Glutamatergic neuron (in vitro differentiated cells): ENCODE data around the gene UBE2QL1. TPM values are rescaled to one million over a fixed set of nuclear protein-coding genes. Genes with fewer than 3 reads are reported as not detected.

Experiments
- DNase-seq: peaks from one replicate; pipeline ENCODE4 v3.0.0; 2022
- H3K27ac Mint-ChIP-seq: one replicate; pipeline ENCODE4 v1.8.0; 2020; ENCODE audit warnings: mild to moderate bottlenecking, mixed read lengths, inconsistent platforms; ENCODE audit not compliant: unreplicated experiment
- H3K27me3 Mint-ChIP-seq: one replicate; pipeline ENCODE4 v1.8.0; 2020; ENCODE audit warnings: mild to moderate bottlenecking, moderate library complexity, mixed read lengths, inconsistent platforms; ENCODE audit not compliant: unreplicated experiment
- H3K36me3 Mint-ChIP-seq: one replicate; pipeline ENCODE4 v1.8.0; 2020; ENCODE audit warnings: mild to moderate bottlenecking, mixed read lengths, inconsistent platforms; ENCODE audit not compliant: unreplicated experiment
- H3K4me1 Mint-ChIP-seq: one replicate; pipeline ENCODE4 v1.8.0; 2020; ENCODE audit warnings: mild to moderate bottlenecking, low read depth, mixed read lengths, inconsistent platforms; ENCODE audit not compliant: unreplicated experiment
- H3K4me3 Mint-ChIP-seq: one replicate; pipeline ENCODE4 v1.8.0; 2020; ENCODE audit warnings: mild to moderate bottlenecking, mixed read lengths, inconsistent platforms; ENCODE audit not compliant: unreplicated experiment
- H3K9me3 Mint-ChIP-seq: one replicate; pipeline ENCODE4 v1.8.0; 2020; ENCODE audit warnings: mild to moderate bottlenecking, moderate library complexity, mixed read lengths, inconsistent platforms; ENCODE audit not compliant: unreplicated experiment
- total RNA-seq: library from RNA; stranded (reverse); fragmentation: NEBNext Ultra II Directional; extraction: Animal tissue kit (Norgen Biotek cat#: 25700); gene quantifications from one replicate; pipeline ENCODE4 v1.2.1, GENCODE V29; 2021; ENCODE audit not compliant: unreplicated experiment
- TF ChIP-seq, protein P1 (sequence below): fragments of 200-600 bp; sonication (generic); IDR thresholded peaks from one replicate; pipeline ENCODE4 v1.5.0; 2021; ENCODE audit not compliant: partially characterized antibody, unreplicated experiment

UBE2QL1 gene
- total RNA-seq, 1 donor from 2014 or later = 4.5 TPM

DNA sequence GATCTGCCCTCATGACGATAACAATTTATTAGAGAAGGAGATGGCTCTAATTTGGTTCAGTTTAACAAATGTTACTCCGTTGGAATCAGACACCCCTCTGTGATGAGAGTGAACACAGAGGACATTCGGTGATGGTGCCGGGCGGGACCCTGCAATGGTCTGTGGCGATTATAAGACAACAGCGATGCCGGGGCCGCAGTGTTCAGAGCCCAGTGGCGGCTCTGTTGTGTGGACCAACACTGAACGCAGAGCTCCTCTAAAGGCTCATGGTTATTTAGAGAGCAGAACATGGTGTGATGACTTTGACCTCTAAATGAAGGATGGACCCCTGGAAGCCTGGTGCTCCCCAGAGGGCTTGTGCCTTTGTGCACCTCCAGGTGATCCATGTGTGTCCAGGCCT lies 21.2 kb downstream of the UBE2QL1 start:
- Mint-ChIP-seq H3K27ac (no peak overlapping the region), H3K4me3 (no peak overlapping the region), H3K27me3 (peaks cover 11% of the 10 kb centered on the region), H3K4me1 (peaks cover 26% of the 10 kb centered on the region), H3K36me3 (no peaks in the 10 kb centered on the region), H3K9me3 (peaks cover 10% of the 10 kb centered on the region)
- TF ChIP-seq, protein P1, sequence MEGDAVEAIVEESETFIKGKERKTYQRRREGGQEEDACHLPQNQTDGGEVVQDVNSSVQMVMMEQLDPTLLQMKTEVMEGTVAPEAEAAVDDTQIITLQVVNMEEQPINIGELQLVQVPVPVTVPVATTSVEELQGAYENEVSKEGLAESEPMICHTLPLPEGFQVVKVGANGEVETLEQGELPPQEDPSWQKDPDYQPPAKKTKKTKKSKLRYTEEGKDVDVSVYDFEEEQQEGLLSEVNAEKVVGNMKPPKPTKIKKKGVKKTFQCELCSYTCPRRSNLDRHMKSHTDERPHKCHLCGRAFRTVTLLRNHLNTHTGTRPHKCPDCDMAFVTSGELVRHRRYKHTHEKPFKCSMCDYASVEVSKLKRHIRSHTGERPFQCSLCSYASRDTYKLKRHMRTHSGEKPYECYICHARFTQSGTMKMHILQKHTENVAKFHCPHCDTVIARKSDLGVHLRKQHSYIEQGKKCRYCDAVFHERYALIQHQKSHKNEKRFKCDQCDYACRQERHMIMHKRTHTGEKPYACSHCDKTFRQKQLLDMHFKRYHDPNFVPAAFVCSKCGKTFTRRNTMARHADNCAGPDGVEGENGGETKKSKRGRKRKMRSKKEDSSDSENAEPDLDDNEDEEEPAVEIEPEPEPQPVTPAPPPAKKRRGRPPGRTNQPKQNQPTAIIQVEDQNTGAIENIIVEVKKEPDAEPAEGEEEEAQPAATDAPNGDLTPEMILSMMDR = no peak
- no peak for DNase-seq

DNA sequence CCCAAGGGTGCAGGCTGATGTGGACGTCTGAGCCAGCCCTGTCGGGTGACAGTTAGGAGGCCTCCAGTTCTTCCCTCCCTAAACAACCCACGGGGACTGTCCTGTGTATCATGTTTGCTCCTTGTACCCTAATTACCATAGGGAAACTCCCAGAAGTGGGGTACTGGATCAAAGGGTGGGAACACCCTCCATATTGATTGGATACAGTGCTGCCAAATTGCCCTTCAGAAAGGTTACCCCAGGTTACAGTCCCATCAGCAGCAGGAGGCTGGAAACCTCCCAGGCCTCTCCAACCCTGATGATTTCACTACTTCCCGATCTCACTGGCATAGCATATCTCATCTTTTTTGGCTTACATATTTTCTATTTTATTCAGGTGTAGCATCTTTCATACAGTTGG lies 22.0 kb downstream of the UBE2QL1 start:
- TF ChIP-seq, protein P1 = no peak
- DNase-seq = no peak
- peaks cover 28% of the 10 kb centered on the region for H3K4me1 Mint-ChIP-seq
- H3K27me3 Mint-ChIP-seq = peaks cover 11% of the 10 kb centered on the region
- no peak overlapping the region for H3K4me3 Mint-ChIP-seq
- H3K36me3 Mint-ChIP-seq = no peaks in the 10 kb centered on the region
- H3K9me3 Mint-ChIP-seq = peaks cover 10% of the 10 kb centered on the region
- H3K27ac Mint-ChIP-seq = no peak overlapping the region

DNA sequence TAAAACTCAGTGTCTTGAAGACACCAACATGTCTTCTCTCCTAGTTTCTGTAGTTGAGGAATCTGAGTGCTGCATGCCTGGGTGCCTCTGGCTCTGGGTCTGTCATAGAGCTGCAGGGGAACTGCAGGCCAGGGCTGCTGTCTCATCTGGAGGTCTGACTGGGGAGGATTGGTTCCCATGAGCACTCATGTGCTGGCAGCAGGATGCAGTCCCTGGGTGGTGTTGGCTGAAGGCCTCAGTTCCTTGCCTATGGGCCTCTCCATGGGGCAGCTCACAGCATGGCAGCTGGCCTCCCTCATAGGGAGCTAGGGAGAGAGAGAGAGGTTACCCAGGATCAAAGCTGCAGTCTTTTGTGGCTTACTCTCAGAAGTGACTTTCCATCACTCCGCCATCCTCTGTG lies 22.6 kb downstream of the UBE2QL1 start:
- peaks cover 10% of the 10 kb centered on the region for H3K9me3 Mint-ChIP-seq
- H3K4me1 Mint-ChIP-seq = peaks cover 28% of the 10 kb centered on the region
- no peak overlapping the region for H3K27ac Mint-ChIP-seq
- no peaks in the 10 kb centered on the region for H3K36me3 Mint-ChIP-seq
- peaks cover 11% of the 10 kb centered on the region for H3K27me3 Mint-ChIP-seq
- TF ChIP-seq, protein P1 = no peak
- DNase-seq = no peak
- H3K4me3 Mint-ChIP-seq = no peak overlapping the region

DNA sequence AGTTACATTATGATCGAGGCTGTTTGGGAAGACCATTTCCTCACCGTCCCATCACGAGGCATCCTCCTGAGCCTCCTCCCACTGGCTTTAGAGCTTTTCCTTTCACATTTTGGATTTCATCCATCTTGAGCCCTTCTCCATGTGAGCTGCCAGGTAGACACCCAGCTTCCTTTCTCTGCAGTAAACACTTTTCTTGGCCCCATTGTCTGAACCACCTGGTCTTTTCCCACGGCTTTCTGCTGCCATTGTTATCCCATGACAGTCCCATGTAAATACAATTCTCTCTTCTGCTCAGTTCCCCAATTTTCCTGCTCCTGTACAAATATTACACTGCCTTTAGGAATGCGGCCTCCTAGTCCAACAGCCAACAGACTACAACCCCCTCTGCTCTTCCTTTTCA lies 24.1 kb downstream of the UBE2QL1 start:
- DNase-seq = no peak
- Mint-ChIP-seq H3K27me3 (peaks cover 13% of the 10 kb centered on the region), H3K4me3 (peak overlapping the region; percentile 31), H3K27ac (peak overlapping the region; percentile 35), H3K36me3 (no peaks in the 10 kb centered on the region), H3K4me1 (peaks cover 28% of the 10 kb centered on the region), H3K9me3 (peaks cover 10% of the 10 kb centered on the region)
- TF ChIP-seq, protein P1 = no peak

DNA sequence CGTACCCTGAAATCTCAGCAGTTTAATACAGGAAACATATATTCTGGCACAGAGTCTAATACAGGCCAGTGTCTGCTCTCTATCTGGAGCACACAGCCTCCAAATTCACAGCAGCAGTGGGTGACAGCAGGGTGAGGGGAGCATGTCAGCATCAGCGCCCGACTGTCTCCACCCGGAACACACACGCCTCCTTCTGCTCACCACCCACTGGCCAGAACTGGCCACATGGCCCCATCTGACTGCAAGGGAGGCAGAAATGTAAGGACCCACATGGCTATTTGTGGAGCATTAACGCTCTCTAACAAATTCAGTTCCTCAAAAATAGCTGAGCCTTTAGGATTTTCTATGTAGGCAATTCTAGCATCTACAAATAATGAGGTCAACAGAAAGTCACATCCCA lies 24.6 kb downstream of the UBE2QL1 start:
- TF ChIP-seq, protein P1 = no peak
- peak; percentile 69 for DNase-seq
- peaks cover 13% of the 10 kb centered on the region for H3K27me3 Mint-ChIP-seq
- peaks cover 10% of the 10 kb centered on the region for H3K9me3 Mint-ChIP-seq
- peaks cover 23% of the 10 kb centered on the region for H3K4me1 Mint-ChIP-seq
- peak overlapping the region; percentile 31 for H3K4me3 Mint-ChIP-seq
- H3K27ac Mint-ChIP-seq = peak overlapping the region; percentile 35
- H3K36me3 Mint-ChIP-seq = no peaks in the 10 kb centered on the region
